GM12892 (cell line): ENCODE results near the gene SPON1.

Experiments used
- POLR2AphosphoS5 ChIP-seq: IDR thresholded peaks from 2 replicates; pipeline ENCODE4 v1.6.1; 2011; ENCODE audit warnings: low read depth, low read length, control low read depth
- TAF1 ChIP-seq: IDR thresholded peaks from 2 replicates; pipeline ENCODE4 v1.6.1; 2011; ENCODE audit warnings: low read depth, mild to moderate bottlenecking, control low read depth, low read length, borderline replicate concordance

DNA sequence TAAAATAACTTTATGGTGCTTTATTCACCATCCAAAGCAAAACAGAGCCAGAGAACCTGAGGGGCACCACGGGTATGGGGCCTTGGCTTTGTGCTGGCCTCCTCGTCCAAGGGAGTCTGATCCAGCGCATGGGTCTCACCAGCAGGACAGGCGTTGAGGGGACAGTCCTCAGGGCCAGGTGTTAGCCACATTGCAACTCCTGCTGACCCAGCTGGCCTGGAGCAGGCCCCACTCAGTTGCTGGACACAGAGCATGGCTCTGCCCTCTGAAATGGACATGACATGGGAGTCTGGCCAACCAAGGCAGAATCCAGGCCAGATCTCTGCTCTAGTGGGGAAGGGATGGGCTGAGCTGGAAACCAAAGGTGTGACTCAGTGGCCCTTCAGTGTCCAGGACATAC, 280.2 kb downstream of the SPON1 start:
- TF ChIP-seq TAF1 = no peak
- TF ChIP-seq POLR2AphosphoS5 = no peak
